ENCODE data around the gene IMPDH2.

GRCh38 chr3:49007771-49008528 is 21.2 kb downstream of the IMPDH2 start:
- TF ChIP-seq CTCF (conservative IDR thresholded peaks at IDR 0.05; ENCODE audit: low read length) (no peak), EZH2phosphoT487 (IDR thresholded peaks at IDR 0.05; ENCODE audit: borderline replicate concordance) (no peak)
